ENCODE measurements around the gene EDRF1.

DNA sequence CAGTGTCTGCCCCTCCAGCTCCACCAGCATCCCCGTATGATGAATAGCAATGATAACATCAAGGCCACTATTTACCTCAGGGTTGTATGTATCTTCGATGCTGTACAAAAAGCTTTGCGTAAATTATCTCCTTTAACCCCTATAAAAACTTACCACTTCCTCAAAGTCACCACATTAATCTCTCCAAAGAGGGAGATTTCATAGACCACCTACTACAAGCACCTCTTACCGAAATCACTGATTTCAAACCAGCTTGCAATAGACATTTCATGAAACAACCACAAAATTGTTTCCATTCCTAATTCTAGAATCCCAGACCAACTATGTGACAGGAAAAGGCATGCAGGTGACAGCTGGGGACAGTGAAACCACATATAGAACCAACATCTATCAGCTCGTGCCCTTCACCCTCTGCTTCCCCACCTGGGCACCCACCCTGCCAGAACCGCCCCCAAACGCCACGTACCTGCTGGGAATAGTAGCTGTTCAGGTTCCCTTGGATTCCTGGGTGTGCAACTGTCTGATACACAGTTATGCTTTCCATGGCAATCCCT is 76.2 kb downstream of the EDRF1 start:
- TF ChIP-seq, protein P1, sequence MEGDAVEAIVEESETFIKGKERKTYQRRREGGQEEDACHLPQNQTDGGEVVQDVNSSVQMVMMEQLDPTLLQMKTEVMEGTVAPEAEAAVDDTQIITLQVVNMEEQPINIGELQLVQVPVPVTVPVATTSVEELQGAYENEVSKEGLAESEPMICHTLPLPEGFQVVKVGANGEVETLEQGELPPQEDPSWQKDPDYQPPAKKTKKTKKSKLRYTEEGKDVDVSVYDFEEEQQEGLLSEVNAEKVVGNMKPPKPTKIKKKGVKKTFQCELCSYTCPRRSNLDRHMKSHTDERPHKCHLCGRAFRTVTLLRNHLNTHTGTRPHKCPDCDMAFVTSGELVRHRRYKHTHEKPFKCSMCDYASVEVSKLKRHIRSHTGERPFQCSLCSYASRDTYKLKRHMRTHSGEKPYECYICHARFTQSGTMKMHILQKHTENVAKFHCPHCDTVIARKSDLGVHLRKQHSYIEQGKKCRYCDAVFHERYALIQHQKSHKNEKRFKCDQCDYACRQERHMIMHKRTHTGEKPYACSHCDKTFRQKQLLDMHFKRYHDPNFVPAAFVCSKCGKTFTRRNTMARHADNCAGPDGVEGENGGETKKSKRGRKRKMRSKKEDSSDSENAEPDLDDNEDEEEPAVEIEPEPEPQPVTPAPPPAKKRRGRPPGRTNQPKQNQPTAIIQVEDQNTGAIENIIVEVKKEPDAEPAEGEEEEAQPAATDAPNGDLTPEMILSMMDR (IDR thresholded peaks at IDR 0.05; ENCODE audit: low read length): no peak
- no peak for TF ChIP-seq EZH2 (optimal IDR thresholded peaks at IDR 0.05; ENCODE audit: low read depth, low read length)
- TF ChIP-seq EZH2phosphoT487 (IDR thresholded peaks at IDR 0.05; ENCODE audit: low read length): no peak
